ENCODE results near the gene WDR4. TPM values are rescaled to one million over a fixed set of nuclear protein-coding genes. Genes with fewer than 3 reads are reported as not detected.

Gene WDR4
- polyA plus RNA-seq, 2 of the 4 experiments (the other 2 are of a cell fraction), result 25.2 to 35.0 TPM

DNA sequence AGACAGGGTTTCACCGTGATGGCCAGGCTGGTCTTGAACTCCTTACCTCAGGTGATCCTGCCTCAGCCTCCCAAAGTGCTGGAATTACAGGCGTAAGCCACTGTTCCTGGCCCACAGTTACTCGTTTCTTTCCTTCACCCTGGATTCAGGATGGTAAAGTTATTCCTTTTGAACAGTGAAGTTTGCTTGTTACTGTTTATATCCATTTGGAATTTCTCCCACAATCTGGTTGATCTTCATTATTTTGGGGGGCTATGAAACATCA lies 43.0 kb downstream of the WDR4 start:
- WGBS (ENCODE audit: missing lambda C conversion rate), result 94% methylated on average over 3 of the region's 3 CpGs
- H3K27ac ChIP-seq, result no peak overlapping the region
- no peak for TF ChIP-seq HDAC2 (IDR thresholded peaks at IDR 0.05)
- no peak for TF ChIP-seq CBX2 (IDR thresholded peaks at IDR 0.05; ENCODE audit: borderline replicate concordance, low read depth)
- no peak for TF ChIP-seq KDM5A (IDR thresholded peaks at IDR 0.05)
- TF ChIP-seq PBX3 (IDR thresholded peaks at IDR 0.05), result no peak
- TF ChIP-seq, protein P1, sequence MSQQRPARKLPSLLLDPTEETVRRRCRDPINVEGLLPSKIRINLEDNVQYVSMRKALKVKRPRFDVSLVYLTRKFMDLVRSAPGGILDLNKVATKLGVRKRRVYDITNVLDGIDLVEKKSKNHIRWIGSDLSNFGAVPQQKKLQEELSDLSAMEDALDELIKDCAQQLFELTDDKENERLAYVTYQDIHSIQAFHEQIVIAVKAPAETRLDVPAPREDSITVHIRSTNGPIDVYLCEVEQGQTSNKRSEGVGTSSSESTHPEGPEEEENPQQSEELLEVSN (IDR thresholded peaks at IDR 0.05; ENCODE audit: borderline replicate concordance, low read depth), result no peak
- no peak for TF ChIP-seq TP53 (CRISPR knock-in tag; IDR thresholded peaks at IDR 0.05)
- no peak for TF ChIP-seq TFCP2L1 (CRISPR knock-in tag; IDR thresholded peaks at IDR 0.05)
- TF ChIP-seq BCL3 (IDR thresholded peaks at IDR 0.05), result no peak
- FAIRE-seq (no peak), ATAC-seq (no peak), DNase-seq (ENCODE audit: low read depth in 1 of 2, low spot score in 1 of 2) (no peak)
- no peak overlapping the region for H3K4me2 ChIP-seq
- ChIA-PET POLR2A (no interaction called here), CTCF (interaction anchor here (0.6 kb wide), 2 partner anchors 210 to 576 kb away, joined by 3 read pairs; no protein-coding TSS in a partner anchor)
- no peak overlapping the region for H3K4me3 ChIP-seq
- H3K4me1 ChIP-seq, result no peaks in the 10 kb centered on the region
- H3K9me3 ChIP-seq, result no peaks in the 10 kb centered on the region

GRCh38 chr21:42835611-42836401 lies 43.5 kb downstream of the WDR4 start:
- Histone ChIP-seq H3K9me3 (no peaks in the 10 kb centered on the region), H3K4me2 (no peak overlapping the region), H3K4me1 (no peaks in the 10 kb centered on the region), H3K4me3 (no peak overlapping the region), H3K27ac (no peak overlapping the region)
- ATAC-seq, result no peak
- POLR2A ChIA-PET, result no interaction called here
- TF ChIP-seq RCOR1 (IDR thresholded peaks at IDR 0.05; ENCODE audit: low read depth, low read length), result no peak
- TF ChIP-seq MAZ (IDR thresholded peaks at IDR 0.05; ENCODE audit: borderline replicate concordance, low read depth, low read length), result no peak
- no peak for TF ChIP-seq POLR2A (IDR thresholded peaks at IDR 0.05; ENCODE audit: low read length)
- TF ChIP-seq FOSL2 (IDR thresholded peaks at IDR 0.05), result no peak
- TF ChIP-seq FOSL2 (CRISPR knock-in tag; IDR thresholded peaks at IDR 0.05), result no peak
- no peak for TF ChIP-seq ESRRA (IDR thresholded peaks at IDR 0.05; ENCODE audit: borderline replicate concordance, low read length)
- TF ChIP-seq FOXS1 (CRISPR knock-in tag; IDR thresholded peaks at IDR 0.05), result no peak
- TF ChIP-seq SMC3 (IDR thresholded peaks at IDR 0.05), result no peak
- TF ChIP-seq SREBF2 (IDR thresholded peaks at IDR 0.05), result no peak
- TF ChIP-seq PBX3 (IDR thresholded peaks at IDR 0.05), result no peak
- TF ChIP-seq, protein P2, sequence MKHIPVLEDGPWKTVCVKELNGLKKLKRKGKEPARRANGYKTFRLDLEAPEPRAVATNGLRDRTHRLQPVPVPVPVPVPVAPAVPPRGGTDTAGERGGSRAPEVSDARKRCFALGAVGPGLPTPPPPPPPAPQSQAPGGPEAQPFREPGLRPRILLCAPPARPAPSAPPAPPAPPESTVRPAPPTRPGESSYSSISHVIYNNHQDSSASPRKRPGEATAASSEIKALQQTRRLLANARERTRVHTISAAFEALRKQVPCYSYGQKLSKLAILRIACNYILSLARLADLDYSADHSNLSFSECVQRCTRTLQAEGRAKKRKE (CRISPR knock-in tag; IDR thresholded peaks at IDR 0.05; ENCODE audit: low read depth), result no peak
- no peak for TF ChIP-seq RARB (CRISPR knock-in tag; IDR thresholded peaks at IDR 0.05)
- TF ChIP-seq TFCP2L1 (CRISPR knock-in tag; IDR thresholded peaks at IDR 0.05), result no peak
- no peak for TF ChIP-seq EP300 (IDR thresholded peaks at IDR 0.05)
- no peak for TF ChIP-seq KDM5A (IDR thresholded peaks at IDR 0.05)
- TF ChIP-seq CEBPB (IDR thresholded peaks at IDR 0.05), result no peak
- 87% methylated on average over 12 of the region's 12 CpGs for WGBS (ENCODE audit: missing lambda C conversion rate)
- CTCF ChIA-PET, result interaction anchor here (0.6 kb wide), 2 partner anchors 209 to 576 kb away, joined by 3 read pairs; no protein-coding TSS in a partner anchor
- no peak for DNase-seq (ENCODE audit: low read depth in 1 of 2, low spot score in 1 of 2)
- no peak for FAIRE-seq

Measured in A549 (cell line).